ENCODE data around the gene KIAA0408.

- TF ChIP-seq EZH2 (IDR thresholded peaks at IDR 0.05; ENCODE audit: low read length, unreplicated experiment) = no peak
- peak; percentile 27; the same call in 1 of the 2 replicates for TF ChIP-seq CTCF (conservative IDR thresholded peaks at IDR 0.05; ENCODE audit: low read depth, low read length)
Observed at GRCh38 chr6:127462376-127462775, 3.2 kb upstream of the KIAA0408 start.
